Calu3 (cell line): Measurements from ENCODE around the gene SLC17A8. TPM values are rescaled to one million over a fixed set of nuclear protein-coding genes. Genes with fewer than 3 reads are reported as not detected.

Source experiments
- BruUV-seq: library from RNA; stranded (reverse); fragments of 400-500 nt; replicated peaks from 2 replicates; lab custom pipeline; 2021; lab: Mats Ljungman, UMichigan
- CTCF ChIA-PET: fragments of 300-600 bp; sonication (Branson Sonifier 250); formaldehyde crosslinking; loops from one replicate; lab custom pipeline; 2022; ENCODE audit warnings: antibody characterized with exemption; lab: Charles Lee
- DNase-seq: peaks from one replicate; pipeline ENCODE4 v3.0.0; 2022
- H3K27ac Mint-ChIP-seq: one replicate; pipeline ENCODE4 v1.8.0; 2022; ENCODE audit warnings: mixed read lengths; ENCODE audit not compliant: unreplicated experiment
- H3K27me3 Mint-ChIP-seq: one replicate; pipeline ENCODE4 v1.8.0; 2022; ENCODE audit warnings: mixed read lengths; ENCODE audit not compliant: unreplicated experiment
- H3K36me3 Mint-ChIP-seq: one replicate; pipeline ENCODE4 v1.8.0; 2022; ENCODE audit warnings: mild to moderate bottlenecking, moderate library complexity, mixed read lengths; ENCODE audit not compliant: insufficient read depth, unreplicated experiment
- H3K4me1 Mint-ChIP-seq: one replicate; pipeline ENCODE4 v1.8.0; 2022; ENCODE audit warnings: mild to moderate bottlenecking, low read depth, mixed read lengths; ENCODE audit not compliant: unreplicated experiment
- H3K4me3 Mint-ChIP-seq: one replicate; pipeline ENCODE4 v1.8.0; 2022; ENCODE audit warnings: mild to moderate bottlenecking, low read depth, moderate library complexity, mixed read lengths; ENCODE audit not compliant: unreplicated experiment
- H3K9me3 Mint-ChIP-seq: one replicate; pipeline ENCODE4 v1.8.0; 2022; ENCODE audit warnings: low read depth, mixed read lengths; ENCODE audit not compliant: unreplicated experiment
- intact Hi-C: fragments of 100-400 bp; cut with micrococcal nuclease; formaldehyde crosslinking; loops from one replicate; pipeline ENCODE4 v1.10.0; 2022; ENCODE audit not compliant: unreplicated experiment
- total RNA-seq: library from RNA; stranded (reverse); gene quantifications from 2 replicates; pipeline ENCODE4 v1.2.3, GENCODE V29; 2022
- TF ChIP-seq, protein P1 (sequence below): fragments of 200-600 bp; IDR thresholded peaks from one replicate; pipeline ENCODE4 v1.8.0; 2022; ENCODE audit warnings: antibody characterized with exemption; ENCODE audit not compliant: unreplicated experiment

Gene SLC17A8
- total RNA-seq, 1 experiment from 2014 or later: not detected

GRCh38 chr12:100402763-100403162, 45.9 kb downstream of the SLC17A8 start:
- no peak overlapping the region for H3K4me3 Mint-ChIP-seq
- no peaks in the 10 kb centered on the region for H3K9me3 Mint-ChIP-seq
- CTCF ChIA-PET: interaction anchor here (0.5 kb wide), 1 partner anchor 1177 kb away, joined by 7 read pairs; no protein-coding TSS in a partner anchor
- no peaks in the 10 kb centered on the region for H3K36me3 Mint-ChIP-seq
- TF ChIP-seq, protein P1, sequence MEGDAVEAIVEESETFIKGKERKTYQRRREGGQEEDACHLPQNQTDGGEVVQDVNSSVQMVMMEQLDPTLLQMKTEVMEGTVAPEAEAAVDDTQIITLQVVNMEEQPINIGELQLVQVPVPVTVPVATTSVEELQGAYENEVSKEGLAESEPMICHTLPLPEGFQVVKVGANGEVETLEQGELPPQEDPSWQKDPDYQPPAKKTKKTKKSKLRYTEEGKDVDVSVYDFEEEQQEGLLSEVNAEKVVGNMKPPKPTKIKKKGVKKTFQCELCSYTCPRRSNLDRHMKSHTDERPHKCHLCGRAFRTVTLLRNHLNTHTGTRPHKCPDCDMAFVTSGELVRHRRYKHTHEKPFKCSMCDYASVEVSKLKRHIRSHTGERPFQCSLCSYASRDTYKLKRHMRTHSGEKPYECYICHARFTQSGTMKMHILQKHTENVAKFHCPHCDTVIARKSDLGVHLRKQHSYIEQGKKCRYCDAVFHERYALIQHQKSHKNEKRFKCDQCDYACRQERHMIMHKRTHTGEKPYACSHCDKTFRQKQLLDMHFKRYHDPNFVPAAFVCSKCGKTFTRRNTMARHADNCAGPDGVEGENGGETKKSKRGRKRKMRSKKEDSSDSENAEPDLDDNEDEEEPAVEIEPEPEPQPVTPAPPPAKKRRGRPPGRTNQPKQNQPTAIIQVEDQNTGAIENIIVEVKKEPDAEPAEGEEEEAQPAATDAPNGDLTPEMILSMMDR: no peak
- BruUV-seq: no TSS peak
- peaks cover 36% of the 10 kb centered on the region for H3K4me1 Mint-ChIP-seq
- DNase-seq: no peak
- H3K27me3 Mint-ChIP-seq: no peaks in the 10 kb centered on the region
- intact Hi-C loops: no loop called here
- H3K27ac Mint-ChIP-seq: no peak overlapping the region

DNA sequence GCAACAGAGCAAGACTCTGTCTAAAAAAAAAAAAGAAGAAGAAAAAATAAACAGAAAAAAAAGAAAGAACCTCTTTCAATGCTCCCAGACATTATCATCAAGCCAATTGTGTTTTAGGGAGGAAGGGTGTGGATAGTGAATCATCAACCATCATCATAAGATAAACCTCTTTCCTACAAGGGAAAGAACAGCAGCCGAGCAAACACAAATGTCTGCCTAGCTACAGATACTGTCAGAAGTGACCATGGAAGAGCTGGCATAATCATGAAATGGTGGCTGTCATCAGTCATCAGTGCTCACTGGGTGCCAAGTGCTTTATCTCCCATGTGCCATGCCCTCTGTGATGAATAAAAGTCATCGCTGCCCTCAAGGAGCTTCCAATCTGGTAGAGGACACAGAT, 46.6 kb downstream of the SLC17A8 start:
- no TSS peak for BruUV-seq
- Mint-ChIP-seq H3K36me3 (no peaks in the 10 kb centered on the region), H3K4me3 (no peak overlapping the region), H3K27me3 (no peaks in the 10 kb centered on the region), H3K9me3 (no peaks in the 10 kb centered on the region), H3K4me1 (peaks cover 29% of the 10 kb centered on the region), H3K27ac (no peak overlapping the region)
- CTCF ChIA-PET: interaction anchor here (1.2 kb wide), 1 partner anchor 258 kb away, joined by 3 read pairs; no protein-coding TSS in a partner anchor
- intact Hi-C loops: no loop called here
- no peak for DNase-seq
- TF ChIP-seq, protein P1: no peak

DNA sequence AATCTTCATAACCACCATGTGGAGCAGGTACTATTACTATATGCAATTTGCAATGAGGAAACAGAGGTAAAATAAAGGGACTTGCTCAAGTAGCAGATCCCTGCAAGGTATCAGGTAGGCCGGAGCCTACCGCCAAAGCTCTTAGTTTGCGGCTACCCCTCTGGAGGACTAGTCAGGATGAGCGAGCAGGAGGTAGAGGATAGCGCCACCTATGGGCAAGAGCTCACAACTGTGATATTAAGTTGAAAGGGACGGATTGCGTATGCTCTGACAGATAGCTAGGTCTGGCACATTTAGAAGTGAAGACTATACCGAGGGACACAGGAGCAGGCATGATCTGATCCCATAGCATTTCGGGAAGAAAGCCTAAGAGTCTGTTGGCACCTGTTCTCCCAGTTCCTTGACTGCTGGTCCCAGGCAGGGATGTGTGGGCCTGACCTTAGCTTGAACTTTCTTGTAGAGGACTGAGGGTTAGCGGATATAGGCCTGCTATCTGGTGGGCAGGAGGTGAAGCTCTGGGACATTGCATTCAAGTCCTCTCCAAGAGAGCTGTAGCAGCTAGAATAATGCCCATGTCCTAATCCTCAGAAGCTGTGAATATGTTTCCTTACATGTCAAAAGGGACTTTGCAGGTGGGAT, 48.0 kb downstream of the SLC17A8 start:
- H3K27me3 Mint-ChIP-seq: no peaks in the 10 kb centered on the region
- no peak overlapping the region for H3K27ac Mint-ChIP-seq
- no peaks in the 10 kb centered on the region for H3K36me3 Mint-ChIP-seq
- CTCF ChIA-PET: interaction anchor here (0.5 to 1.6 kb wide), 3 partner anchors 9 to 124 kb away, joined by 3 to 7 read pairs (median 6); no protein-coding TSS in a partner anchor
- no peaks in the 10 kb centered on the region for H3K9me3 Mint-ChIP-seq
- peaks cover 28% of the 10 kb centered on the region for H3K4me1 Mint-ChIP-seq
- BruUV-seq: no TSS peak
- TF ChIP-seq, protein P1: peak; percentile 39
- DNase-seq: peak; percentile 13
- intact Hi-C loops: no loop called here
- H3K4me3 Mint-ChIP-seq: no peak overlapping the region

DNA sequence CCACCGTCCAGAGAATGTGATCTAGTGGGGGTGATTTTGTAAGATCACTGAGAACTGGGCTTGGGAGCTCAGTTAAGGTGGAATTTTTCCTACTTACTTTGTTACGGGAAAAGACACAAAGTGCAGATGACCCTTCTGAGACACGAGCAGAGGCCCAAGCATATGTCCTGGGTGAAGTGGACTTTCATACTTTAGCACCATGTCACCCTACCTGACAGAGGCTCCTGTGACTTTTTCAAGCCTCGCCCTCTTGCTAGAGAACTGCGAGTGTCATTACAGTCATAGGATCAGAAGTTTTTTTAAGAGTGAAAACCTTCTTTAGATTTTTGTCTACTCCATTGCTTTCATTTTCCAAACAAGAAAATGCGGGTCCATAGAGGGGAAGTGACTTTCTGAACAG, 56.1 kb downstream of the SLC17A8 start:
- CTCF ChIA-PET: no interaction called here
- BruUV-seq: no TSS peak
- intact Hi-C loops: no loop called here

More for the DNA sequence above, 56.1 kb downstream of the SLC17A8 start:
- DNase-seq: no peak
- no peaks in the 10 kb centered on the region for H3K36me3 Mint-ChIP-seq
- no peaks in the 10 kb centered on the region for H3K27me3 Mint-ChIP-seq
- H3K9me3 Mint-ChIP-seq: no peaks in the 10 kb centered on the region
- TF ChIP-seq, protein P1: no peak
- no peak overlapping the region for H3K4me3 Mint-ChIP-seq
- H3K27ac Mint-ChIP-seq: no peak overlapping the region
- H3K4me1 Mint-ChIP-seq: no peaks in the 10 kb centered on the region
